Raji (cell line): ENCODE data around the gene BACE1-AS.

ENCODE experiments used
- POLR2A ChIP-seq: IDR thresholded peaks from 2 replicates; pipeline ENCODE4 v1.6.1; 2011; ENCODE audit warnings: low read depth, low read length, control low read depth; ENCODE audit not compliant: insufficient read depth

Gene BACE1-AS

DNA sequence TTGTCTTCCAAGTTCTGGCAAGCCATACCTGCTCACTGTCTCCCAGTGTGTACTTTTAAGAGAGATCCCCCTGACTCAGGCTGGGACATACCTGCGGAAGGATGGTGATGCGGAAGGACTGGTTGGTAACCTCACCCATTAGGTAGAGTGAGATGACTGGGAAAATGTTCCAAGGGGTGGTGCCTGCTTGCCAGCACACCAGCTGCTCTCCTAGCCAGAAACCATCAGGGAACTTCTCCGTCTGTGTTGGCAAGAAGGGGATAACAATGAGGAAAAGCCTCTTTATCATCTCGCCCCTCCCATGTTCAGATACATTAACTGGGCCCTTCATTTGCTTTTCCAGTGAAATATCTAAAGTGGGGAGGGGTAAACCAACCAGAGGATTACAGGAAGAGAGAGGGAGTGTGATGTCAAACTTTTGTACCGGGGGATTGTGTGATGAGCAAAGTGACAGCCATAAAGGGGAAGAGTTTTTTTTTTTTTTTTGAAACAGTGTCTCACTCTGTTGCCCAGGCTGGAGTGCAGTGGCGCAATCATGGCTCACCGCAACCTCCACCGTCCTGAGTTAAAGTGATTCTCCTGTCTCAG, at the start of gene BACE1-AS:
TSS of gene BACE1-AS (plus strand) at position 538 of the 588 bp plus-strand sequence.
- no peak for TF ChIP-seq POLR2A

DNA sequence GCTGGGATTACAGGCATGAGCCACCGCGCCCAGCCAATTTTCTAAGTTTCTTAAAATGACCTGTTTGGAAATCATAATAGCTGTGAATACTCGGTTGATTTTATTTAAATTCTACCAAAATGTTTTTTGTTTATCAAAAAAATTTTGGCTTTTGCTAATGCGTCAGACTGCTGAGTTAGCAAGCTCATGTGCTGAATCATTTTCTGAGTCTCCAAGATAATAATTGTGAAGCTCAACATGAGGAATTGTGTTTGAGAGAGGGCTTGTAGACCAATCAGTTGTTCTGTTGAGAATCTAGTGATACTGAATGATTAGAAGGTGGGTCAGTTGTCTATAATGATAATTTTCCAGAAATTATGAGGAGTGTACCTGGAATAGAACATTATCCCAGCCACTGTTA, 42.8 kb upstream of the BACE1-AS start:
- no peak for TF ChIP-seq POLR2A

DNA sequence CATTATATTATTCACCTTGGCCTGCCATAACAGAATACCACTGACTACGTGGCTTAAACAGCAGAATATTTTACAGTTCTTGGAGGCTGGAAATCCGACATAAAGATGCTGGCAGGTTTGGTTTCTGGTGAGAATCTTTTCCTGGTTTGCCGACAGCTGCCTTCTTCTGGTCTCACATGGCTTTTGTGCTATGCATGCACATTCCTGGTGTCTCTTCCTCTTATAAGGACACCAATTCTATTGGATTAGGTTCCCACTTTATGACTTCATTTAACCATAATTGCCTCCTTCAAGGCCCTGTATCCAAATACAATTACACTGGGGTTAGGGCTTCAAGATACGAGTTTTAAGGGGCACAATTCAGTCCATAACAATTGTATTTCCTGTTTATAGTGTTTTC, 41.6 kb upstream of the BACE1-AS start:
- no peak for TF ChIP-seq POLR2A

DNA sequence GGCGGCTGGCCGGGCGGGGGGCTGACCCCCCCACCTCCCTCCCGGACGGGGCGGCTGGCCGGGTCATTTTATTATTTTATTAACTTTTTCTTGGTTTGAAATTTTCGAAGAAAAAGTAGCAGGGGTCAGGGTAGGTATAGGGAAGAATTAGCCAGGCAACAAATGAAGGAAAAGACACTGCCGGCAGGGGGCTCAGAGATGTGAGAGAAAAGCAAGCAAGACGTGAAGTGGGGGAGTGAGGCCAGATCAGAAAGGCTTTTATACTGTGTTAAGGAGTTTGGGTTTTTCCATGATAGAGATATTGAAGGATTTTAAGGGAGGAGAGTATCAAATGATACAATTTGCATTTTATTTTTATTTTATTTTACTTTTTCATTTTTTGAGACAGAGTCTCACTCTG, 39.6 kb upstream of the BACE1-AS start:
- TF ChIP-seq POLR2A = no peak

DNA sequence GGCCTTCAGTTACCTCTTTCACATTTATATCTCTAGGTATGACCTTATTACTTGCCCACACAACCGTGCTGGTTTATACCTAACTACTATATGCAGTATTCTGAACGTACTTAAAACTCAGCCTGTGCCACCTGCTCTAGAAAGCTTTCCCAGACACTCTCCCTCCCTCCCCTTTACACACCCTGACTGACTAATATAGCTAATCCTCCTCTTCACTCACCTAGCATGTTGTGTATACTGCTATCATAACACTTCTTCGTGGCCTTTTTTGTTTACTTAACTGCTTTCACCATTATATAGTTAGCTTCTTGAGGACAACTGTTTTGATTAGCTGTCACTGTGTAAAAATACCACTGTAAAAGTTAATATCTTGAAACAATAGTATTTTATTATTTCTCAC, 35.2 kb upstream of the BACE1-AS start:
- no peak for TF ChIP-seq POLR2A

DNA sequence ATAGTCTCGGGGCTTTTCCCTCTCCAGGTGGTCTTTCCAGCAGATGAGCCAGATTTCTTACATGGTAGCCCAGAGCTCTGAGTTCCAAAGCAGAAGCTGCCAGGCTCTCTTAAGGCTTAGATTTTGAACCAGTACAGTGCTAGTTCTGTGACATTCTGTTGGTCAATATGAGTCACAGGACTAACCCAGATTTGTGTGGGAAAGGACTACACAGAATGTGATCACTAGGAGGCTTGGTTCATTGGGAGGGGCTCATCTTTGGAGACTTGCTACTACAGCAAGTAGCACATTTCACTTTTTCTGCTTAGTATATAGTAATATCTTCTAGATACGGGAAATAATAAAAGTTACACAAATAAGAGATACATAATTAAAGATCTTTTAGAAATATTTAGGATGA, 34.6 kb upstream of the BACE1-AS start:
- TF ChIP-seq POLR2A = no peak

DNA sequence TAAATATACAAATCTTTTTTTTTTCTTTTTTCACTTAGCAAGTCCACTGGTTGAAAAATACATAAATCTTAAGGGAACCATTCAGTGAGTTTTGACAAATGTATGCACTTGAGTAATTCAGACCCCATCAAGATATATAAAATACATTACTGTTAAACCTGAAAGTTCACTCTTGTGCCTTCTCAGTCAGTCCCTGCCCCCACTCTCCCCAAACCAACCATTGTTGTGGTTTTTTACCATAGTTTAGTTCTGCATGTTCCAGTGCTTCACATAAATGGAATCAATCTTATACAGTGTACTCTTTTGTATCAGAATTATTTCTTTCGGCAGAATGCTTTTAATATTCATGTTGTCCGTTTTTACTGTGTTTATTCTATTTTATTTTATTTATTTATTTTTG, 32.6 kb upstream of the BACE1-AS start:
- TF ChIP-seq POLR2A = no peak

DNA sequence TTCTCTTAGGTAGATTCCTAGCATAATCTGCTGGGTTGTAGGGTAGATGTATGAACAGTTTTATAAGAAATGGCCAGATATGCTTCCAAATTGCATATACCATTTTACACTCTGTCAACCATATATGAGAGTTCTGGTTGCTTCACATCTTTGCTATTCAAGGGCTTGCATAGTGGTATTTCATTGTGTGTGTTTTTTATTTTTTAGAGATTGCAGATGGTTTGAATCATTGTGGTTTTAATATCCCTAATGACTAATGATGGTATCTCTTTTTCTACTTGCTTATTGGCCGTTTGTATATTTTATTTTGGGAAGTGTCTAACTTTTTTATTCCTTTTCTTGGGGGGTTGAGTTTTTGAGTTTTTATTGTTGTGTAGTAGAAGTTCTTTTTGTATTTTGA, 31.7 kb upstream of the BACE1-AS start:
- TF ChIP-seq POLR2A = no peak

DNA sequence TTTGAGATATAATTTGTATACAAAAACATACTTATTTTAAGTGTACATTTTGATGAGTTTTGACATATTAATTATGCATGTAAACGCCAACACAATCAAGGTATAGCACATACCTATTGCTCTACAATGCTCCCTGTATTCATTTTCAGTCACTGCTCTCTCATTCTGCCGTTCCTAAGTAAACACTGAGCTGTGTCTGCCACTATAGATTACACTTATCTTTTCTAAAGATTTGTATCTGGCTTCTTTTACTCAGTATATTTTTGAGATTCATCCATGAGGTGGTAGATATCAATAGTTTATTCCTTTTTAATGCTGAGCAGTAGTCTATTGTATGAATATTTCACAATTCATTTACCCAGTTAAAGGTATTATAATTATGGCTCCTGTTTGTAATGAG, 25.4 kb upstream of the BACE1-AS start:
- TF ChIP-seq POLR2A = no peak

DNA sequence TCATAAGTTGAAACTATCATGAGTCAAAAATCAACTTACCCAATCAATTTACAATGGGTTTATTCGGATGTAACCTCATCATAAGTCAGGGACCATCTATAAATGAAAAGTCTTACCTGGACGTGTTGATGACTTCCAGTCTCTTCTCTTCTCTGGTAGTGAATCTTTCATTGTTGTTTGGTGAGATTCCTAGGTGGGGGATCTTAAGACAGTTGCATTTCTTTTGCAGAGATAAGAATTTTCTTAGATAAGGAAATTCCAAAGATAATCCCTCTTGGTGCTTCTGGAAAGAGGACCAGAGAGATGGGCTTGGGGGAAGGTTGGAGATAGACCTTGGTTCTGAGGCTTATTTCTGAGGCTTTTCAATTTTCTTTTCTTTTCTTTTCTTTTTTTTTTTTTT, 21.3 kb upstream of the BACE1-AS start:
- no peak for TF ChIP-seq POLR2A

DNA sequence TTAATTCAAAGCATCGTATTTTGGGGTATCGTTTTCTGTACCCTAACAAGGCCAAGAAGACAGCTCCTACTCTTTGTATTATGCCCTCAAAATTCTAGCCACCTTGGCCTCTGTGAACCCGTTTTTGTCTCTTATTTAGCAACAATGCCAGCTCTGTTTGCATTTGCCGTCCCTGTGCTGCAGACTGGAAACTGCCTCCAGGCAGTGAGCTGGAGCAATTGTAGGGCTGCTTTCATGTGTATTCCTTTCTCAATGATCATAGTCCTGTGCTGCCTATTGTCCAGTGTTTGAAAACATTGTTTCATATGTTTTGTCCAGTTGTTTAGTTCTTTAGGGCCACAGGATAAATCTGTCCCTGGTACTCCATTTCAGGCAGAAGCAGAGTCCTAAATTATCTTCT, 19.9 kb upstream of the BACE1-AS start:
- no peak for TF ChIP-seq POLR2A

DNA sequence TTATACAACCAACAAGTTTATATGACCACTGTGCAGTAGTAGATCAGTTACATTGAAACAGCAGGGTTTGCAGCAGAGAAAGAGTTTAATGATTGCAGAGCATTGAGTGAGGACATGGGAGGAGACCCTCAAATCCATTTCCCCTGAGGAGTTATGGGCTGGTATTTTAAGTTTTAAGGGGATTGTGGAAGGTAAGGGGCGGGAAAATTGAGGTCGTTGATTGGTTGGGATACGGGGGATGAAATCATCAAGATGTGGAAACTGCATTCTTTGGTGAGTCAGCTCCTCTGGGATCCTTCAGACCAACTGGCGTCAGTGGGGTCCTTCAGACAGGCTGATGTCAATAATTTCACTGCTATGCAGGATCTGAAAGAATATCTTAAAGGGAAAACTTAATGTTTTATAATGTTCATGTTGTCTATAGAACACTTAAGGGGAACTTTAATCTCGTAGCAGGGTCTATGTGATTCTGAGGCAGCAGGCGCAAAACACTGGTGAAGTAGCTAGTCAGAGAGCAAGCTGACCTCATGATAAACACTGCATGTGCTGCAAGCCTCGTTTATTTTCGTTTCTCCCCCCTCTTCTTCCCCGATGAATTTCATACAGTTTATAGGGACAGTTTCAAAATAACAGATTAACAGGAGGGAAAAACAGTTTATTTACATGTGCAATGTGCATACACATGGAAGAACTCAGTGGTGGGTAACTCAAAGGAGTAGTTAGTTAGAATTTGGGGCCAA, 17.4 kb upstream of the BACE1-AS start:
- no peak for TF ChIP-seq POLR2A

DNA sequence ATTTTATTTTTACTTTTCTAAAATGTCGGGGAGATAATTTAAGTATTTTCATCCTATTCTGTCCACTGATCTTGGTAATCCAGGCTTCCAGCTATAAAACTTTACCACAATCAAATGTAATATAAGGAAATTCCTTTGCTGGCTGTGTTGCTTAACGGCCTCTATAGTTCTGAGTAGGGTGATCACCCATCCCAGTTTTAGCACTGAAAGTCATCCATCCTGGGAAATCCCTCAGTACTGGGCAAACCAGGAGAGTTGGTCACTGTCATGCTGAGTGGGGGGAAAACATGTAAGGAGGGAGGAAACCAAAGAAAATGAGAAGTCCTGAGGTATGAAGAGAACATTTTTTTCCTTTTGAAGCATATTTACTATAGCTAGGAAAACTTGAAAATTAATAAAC, 12.8 kb upstream of the BACE1-AS start:
- no peak for TF ChIP-seq POLR2A

DNA sequence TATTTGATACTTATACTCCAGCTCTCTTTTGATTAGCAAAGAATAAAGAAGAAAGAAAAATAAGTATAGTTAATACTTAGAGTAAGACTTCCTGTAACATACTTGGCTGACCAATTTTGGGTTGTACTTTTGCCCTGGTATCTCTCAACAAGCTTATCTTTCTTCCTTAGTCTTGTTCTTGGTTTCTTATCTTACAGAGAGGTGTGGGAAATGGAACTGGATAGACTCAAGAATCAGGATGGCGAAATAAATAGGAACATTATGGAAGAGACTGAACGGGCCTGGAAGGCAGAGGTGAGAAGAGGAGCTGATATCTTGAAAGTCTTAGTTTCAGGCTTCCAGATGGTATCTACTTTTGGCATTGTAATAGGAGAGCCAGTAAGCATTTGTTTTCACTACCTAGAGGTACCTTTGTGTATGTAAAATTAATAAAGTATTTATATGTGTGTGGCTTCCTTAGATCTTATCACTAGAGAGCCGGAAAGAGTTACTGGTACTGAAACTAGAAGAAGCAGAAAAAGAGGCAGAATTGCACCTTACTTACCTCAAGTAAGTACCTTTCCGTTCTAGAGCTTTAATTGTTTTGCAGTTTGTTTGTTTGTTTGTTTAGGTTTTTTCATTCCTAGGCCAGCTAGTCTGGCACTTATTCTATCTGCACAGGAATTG, 11.3 kb upstream of the BACE1-AS start:
- no peak for TF ChIP-seq POLR2A

DNA sequence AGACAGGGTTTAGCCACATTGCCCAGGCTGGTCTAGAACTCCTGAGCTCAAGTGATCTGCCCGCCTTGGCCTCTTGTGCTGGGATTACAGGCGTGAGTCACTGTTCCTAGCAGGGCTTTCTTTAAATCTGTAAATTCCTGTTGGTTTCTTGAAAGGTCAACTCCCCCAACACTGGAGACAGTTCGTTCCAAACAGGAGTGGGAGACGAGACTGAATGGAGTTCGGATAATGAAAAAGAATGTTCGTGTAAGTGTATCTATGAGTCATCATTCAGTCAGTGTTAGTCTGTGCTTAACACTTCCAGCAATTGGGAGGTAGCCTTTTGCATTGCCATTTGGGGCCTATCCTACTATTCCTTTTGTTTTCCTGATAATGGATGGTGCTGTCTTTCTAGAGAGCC, 10.0 kb upstream of the BACE1-AS start:
- TF ChIP-seq POLR2A = no peak

DNA sequence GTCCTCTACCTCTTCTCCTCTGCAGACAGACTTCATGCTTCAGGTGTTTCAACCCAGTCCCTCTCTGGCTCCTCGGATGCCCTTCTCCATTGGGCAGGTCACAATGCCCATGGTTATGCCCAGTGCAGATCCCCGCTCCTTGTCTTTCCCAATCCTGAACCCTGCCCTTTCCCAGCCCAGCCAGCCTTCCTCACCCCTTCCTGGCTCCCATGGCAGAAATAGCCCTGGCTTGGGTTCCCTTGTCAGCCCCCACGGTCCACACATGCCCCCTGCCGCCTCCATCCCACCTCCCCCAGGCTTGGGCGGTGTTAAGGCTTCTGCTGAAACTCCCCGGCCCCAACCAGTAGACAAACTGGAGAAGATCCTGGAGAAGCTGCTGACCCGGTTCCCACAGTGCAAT, 9.3 kb upstream of the BACE1-AS start:
- TF ChIP-seq POLR2A = no peak
